ENCODE measurements around the gene PON3. TPM values are rescaled to one million over a fixed set of nuclear protein-coding genes. Genes with fewer than 3 reads are reported as not detected.
A peak's percentile ranks its signal among the peaks of the same experiment; 100 is the strongest.

Gene PON3
- total and polyA plus RNA-seq, 12 donors, result 0.23 to 2.7 (median 0.64) TPM; not detected in 1

DNA sequence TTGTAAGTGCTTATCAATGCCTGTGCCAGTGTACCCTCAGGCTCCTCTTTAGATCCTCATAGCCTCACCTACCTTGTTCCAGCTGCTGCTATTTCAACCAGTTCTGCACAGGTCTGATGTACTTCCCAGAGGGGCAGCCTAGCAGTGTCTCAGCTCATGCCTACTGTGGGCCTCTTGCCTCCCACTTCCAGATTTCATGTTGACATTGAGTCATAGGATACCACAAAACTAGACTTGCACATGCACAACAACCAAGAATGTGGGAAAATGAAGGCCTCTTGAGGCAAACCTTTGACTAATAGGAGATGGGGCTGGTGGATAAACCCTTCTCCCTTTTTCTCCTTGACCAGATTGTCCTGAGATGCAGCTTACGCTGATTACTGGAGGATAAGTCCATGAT, 31.0 kb downstream of the PON3 start:
- Histone ChIP-seq H3K36me3 (no peaks in the 10 kb centered on the region), H3K9me3 (no peaks in the 10 kb centered on the region), H3K4me3 (no peak overlapping the region), H3K27ac (no peak overlapping the region), H3K27me3 (no peaks in the 10 kb centered on the region), H3K4me1 (no peaks in the 10 kb centered on the region)
- no peak for ATAC-seq
- no peak for DNase-seq
- intact Hi-C loops (cut with DNase I), result no loop called here
- WGBS, 2 donors, result 97 to 100% methylated on average over 1 of the region's 1 CpG
- TF ChIP-seq, protein P1, sequence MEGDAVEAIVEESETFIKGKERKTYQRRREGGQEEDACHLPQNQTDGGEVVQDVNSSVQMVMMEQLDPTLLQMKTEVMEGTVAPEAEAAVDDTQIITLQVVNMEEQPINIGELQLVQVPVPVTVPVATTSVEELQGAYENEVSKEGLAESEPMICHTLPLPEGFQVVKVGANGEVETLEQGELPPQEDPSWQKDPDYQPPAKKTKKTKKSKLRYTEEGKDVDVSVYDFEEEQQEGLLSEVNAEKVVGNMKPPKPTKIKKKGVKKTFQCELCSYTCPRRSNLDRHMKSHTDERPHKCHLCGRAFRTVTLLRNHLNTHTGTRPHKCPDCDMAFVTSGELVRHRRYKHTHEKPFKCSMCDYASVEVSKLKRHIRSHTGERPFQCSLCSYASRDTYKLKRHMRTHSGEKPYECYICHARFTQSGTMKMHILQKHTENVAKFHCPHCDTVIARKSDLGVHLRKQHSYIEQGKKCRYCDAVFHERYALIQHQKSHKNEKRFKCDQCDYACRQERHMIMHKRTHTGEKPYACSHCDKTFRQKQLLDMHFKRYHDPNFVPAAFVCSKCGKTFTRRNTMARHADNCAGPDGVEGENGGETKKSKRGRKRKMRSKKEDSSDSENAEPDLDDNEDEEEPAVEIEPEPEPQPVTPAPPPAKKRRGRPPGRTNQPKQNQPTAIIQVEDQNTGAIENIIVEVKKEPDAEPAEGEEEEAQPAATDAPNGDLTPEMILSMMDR (IDR thresholded peaks at IDR 0.05), result no peak

GRCh38 chr7:95357623-95358022, 38.6 kb downstream of the PON3 start:
- Histone ChIP-seq H3K4me1 (no peaks in the 10 kb centered on the region), H3K9me3 (peaks cover 0 to 14% (median 4%) of the 10 kb centered on the region in 11 donors), H3K27ac (no peak overlapping the region), H3K36me3 (no peaks in the 10 kb centered on the region), H3K27me3 (no peaks in the 10 kb centered on the region), H3K4me3 (no peak overlapping the region)
- DNase-seq (no peak), ATAC-seq (no peak)
- TF ChIP-seq, protein P1 (IDR thresholded peaks at IDR 0.05), result peak in 2 of 9 donors; percentile 10 to 20
- 38 to 54% methylated on average over 3 of the region's 3 CpGs for WGBS, 2 donors
- intact Hi-C loops (cut with DNase I), result loop anchor here in 2 of 10 donors (5.0 to 10.0 kb wide), 2 partner anchors 117 to 120 kb away; no protein-coding TSS in a partner anchor

- WGBS, 2 donors, result 71% methylated on average over 4 of the region's 4 CpGs
- ATAC-seq (no peak), DNase-seq (no peak)
- Histone ChIP-seq H3K4me3 (no peak overlapping the region), H3K9me3 (no peaks in the 10 kb centered on the region), H3K4me1 (no peaks in the 10 kb centered on the region), H3K27ac (no peak overlapping the region), H3K27me3 (no peaks in the 10 kb centered on the region), H3K36me3 (no peaks in the 10 kb centered on the region)
- intact Hi-C loops (cut with DNase I), result loop anchor here in 1 of 10 donors (10.0 kb wide), 1 partner anchor 122 kb away; no protein-coding TSS in a partner anchor
- TF ChIP-seq, protein P1 (IDR thresholded peaks at IDR 0.05), result no peak
Observed at GRCh38 chr7:95342642-95343307, 53.4 kb downstream of the PON3 start.

- TF ChIP-seq, protein P1 (IDR thresholded peaks at IDR 0.05), result no peak
- H3K27ac ChIP-seq, result no peak overlapping the region
- H3K9me3 ChIP-seq, result no peaks in the 10 kb centered on the region
- intact Hi-C loops (cut with DNase I), result loop anchor here in 1 of 10 donors (10.0 kb wide), 1 partner anchor 123 kb away; no protein-coding TSS in a partner anchor
- DNase-seq, result no peak
- no peak overlapping the region for H3K4me3 ChIP-seq
- WGBS, 2 donors, result 92 to 95% methylated on average over 3 of the region's 3 CpGs
- H3K27me3 ChIP-seq, result no peaks in the 10 kb centered on the region
- ATAC-seq, result no peak
- no peaks in the 10 kb centered on the region for H3K36me3 ChIP-seq
- no peaks in the 10 kb centered on the region for H3K4me1 ChIP-seq
Observed at GRCh38 chr7:95342029-95342428, 54.1 kb downstream of the PON3 start.
